ENCODE data around the gene SPOCK2. TPM values are rescaled to one million over a fixed set of nuclear protein-coding genes. Genes with fewer than 3 reads are reported as not detected.

Gene SPOCK2
- polyA plus RNA-seq, 1 of the 3 experiments (the other 2 are of a cell fraction), result 0.18 TPM

DNA sequence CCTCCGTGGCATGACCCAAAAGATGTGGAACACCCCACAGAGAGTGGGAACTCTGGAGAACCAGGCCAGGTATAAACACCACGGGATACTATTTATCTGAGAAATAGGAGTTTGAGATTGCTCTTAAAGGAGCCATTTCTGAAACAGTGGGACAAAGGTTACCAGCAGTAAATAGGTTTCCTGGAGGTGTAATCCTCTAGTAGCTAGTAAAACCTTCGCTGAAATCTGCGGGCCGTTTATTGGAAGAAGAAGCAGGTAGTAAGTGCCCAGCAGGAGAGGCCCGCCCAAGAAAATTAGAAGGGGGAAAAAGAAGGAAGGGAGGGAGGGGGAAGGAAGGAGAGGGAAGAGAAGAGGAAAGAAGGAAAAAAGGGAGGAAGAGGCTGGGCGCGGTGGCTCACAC, 72.5 kb downstream of the SPOCK2 start (continued):
- TF ChIP-seq FOSL2 (IDR thresholded peaks at IDR 0.05; ENCODE audit: borderline replicate concordance, low read depth), result no peak

- peaks cover under 1% of the 10 kb centered on the region; the same call in 1 of the 2 replicates for H3K79me2 ChIP-seq (ENCODE audit: insufficient read depth)
- H3K27ac ChIP-seq (ENCODE audit: low read depth in 2 of 2, low read length in 1 of 2), result no peak overlapping the region
- 89% methylated on average over 10 of the region's 10 CpGs for WGBS (ENCODE audit: low lambda C conversion rate)
- H3K4me3 ChIP-seq (ENCODE audit: low read depth in 2 of 2, low read length in 1 of 2), result no peak overlapping the region
- no peaks in the 10 kb centered on the region for H3K9me3 ChIP-seq
- no peaks in the 10 kb centered on the region for H4K20me1 ChIP-seq (ENCODE audit: insufficient read depth)
- CTCF ChIA-PET, result interaction anchor here (1.0 to 3.5 kb wide), 4 partner anchors 29 to 119 kb away, joined by 3 to 19 read pairs (median 10); no protein-coding TSS in a partner anchor
- H3K9me2 ChIP-seq, result no peaks in the 10 kb centered on the region
- no peak overlapping the region for H2AFZ ChIP-seq (ENCODE audit: low read depth)
- POLR2A ChIA-PET, result no interaction called here
- H3F3A ChIP-seq (replicated peaks; ENCODE audit: insufficient read depth), result no peaks in the 10 kb centered on the region
- peaks cover 4 to 39% of the 10 kb centered on the region in 2 experiments for H3K4me1 ChIP-seq (ENCODE audit: control insufficient read depth in 1 of 2, insufficient read depth in 2 of 2, low read depth in 1 of 2, low read length in 1 of 2)
- H3K27me3 ChIP-seq (ENCODE audit: insufficient read depth), result no peaks in the 10 kb centered on the region
- H3K4me2 ChIP-seq, result no peak overlapping the region
- no peak overlapping the region for H3K9ac ChIP-seq
- no peak for DNase-seq
- peaks cover 0 to 5% of the 10 kb centered on the region in 2 experiments for H3K36me3 ChIP-seq (replicated peaks in 1 of 2; ENCODE audit: control insufficient read depth in 1 of 2, insufficient read depth in 2 of 2, low read length in 1 of 2)
- no peak for TF ChIP-seq RAD21 (IDR thresholded peaks at IDR 0.05; ENCODE audit: low read length)
- no peak for TF ChIP-seq RXRA (IDR thresholded peaks at IDR 0.05; ENCODE audit: borderline replicate concordance, low read depth)
- TF ChIP-seq RCOR1 (IDR thresholded peaks at IDR 0.05; ENCODE audit: low read length), result no peak
- TF ChIP-seq JUND (IDR thresholded peaks at IDR 0.05), result no peak
- no peak for TF ChIP-seq TEAD4 (IDR thresholded peaks at IDR 0.05; ENCODE audit: borderline replicate concordance, insufficient read depth)
- TF ChIP-seq, protein P1, sequence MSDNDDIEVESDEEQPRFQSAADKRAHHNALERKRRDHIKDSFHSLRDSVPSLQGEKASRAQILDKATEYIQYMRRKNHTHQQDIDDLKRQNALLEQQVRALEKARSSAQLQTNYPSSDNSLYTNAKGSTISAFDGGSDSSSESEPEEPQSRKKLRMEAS (IDR thresholded peaks at IDR 0.05; ENCODE audit: low read depth), result no peak
- no peak for TF ChIP-seq USF2 (IDR thresholded peaks at IDR 0.05; ENCODE audit: borderline replicate concordance, low read depth, low read length)
- TF ChIP-seq SMC3 (IDR thresholded peaks at IDR 0.05; ENCODE audit: low read depth, low read length), result no peak
- TF ChIP-seq, protein P2, sequence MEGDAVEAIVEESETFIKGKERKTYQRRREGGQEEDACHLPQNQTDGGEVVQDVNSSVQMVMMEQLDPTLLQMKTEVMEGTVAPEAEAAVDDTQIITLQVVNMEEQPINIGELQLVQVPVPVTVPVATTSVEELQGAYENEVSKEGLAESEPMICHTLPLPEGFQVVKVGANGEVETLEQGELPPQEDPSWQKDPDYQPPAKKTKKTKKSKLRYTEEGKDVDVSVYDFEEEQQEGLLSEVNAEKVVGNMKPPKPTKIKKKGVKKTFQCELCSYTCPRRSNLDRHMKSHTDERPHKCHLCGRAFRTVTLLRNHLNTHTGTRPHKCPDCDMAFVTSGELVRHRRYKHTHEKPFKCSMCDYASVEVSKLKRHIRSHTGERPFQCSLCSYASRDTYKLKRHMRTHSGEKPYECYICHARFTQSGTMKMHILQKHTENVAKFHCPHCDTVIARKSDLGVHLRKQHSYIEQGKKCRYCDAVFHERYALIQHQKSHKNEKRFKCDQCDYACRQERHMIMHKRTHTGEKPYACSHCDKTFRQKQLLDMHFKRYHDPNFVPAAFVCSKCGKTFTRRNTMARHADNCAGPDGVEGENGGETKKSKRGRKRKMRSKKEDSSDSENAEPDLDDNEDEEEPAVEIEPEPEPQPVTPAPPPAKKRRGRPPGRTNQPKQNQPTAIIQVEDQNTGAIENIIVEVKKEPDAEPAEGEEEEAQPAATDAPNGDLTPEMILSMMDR (IDR thresholded peaks at IDR 0.05), result no peak
- TF ChIP-seq FOXJ3 (CRISPR knock-in tag; IDR thresholded peaks at IDR 0.05), result no peak
- TF ChIP-seq EP300 (IDR thresholded peaks at IDR 0.05; ENCODE audit: borderline replicate concordance in 1 of 2, low read depth in 1 of 2, low read length in 1 of 2), result no peak
- no peak for TF ChIP-seq PBX3 (IDR thresholded peaks at IDR 0.05)
Measured at GRCh38 chr10:72014785-72015480, 73.4 kb downstream of the SPOCK2 start.
